GM18873 (cell line): ENCODE measurements around the gene PRMT3.
"Not testable (repeated sequence)": the region's sequence is repeated elsewhere in the genome, so short reads cannot be mapped to it uniquely, and the experiment has no call there.

ENCODE experiments used
- ATAC-seq: cut with Tn5 transposase; IDR thresholded peaks from one replicate; pipeline ENCODE4 v1.9.1; 2021; ENCODE audit warnings: mild to moderate bottlenecking, moderate library complexity, moderate number of reproducible peaks; ENCODE audit not compliant: unreplicated experiment, low FRiP score

PRMT3 gene

GRCh38 chr11:20373568-20374209 is 13.8 kb upstream of the PRMT3 start:
- no peak for ATAC-seq

GRCh38 chr11:20374741-20375300 is 12.7 kb upstream of the PRMT3 start:
- no peak for ATAC-seq

GRCh38 chr11:20376162-20376730 is 11.3 kb upstream of the PRMT3 start:
- no peak for ATAC-seq

DNA sequence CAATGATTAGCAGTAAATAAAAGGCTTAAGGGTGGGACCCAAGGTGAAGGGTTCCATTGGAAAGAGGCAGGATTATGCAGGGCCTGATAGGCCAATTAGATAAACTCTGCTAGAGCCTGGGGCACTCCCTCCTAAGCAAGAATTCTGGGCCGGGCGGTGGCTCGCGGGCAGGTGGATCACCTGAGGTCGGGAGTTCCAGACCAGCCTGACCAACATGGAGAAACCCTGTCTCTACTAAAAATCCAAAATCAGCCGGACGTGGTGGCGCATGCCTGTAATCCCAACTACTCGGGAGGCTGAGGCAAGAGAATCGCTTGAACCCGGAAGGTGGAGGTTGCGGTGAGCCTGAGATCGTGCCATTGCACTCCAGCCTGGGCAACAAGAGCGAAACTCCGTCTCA is 1.5 kb upstream of the PRMT3 start:
- not testable (repeated sequence) for ATAC-seq

- ATAC-seq, result peak; percentile 17
Measured at GRCh38 chr11:20388096-20389055, 860 bp downstream of the PRMT3 start.

DNA sequence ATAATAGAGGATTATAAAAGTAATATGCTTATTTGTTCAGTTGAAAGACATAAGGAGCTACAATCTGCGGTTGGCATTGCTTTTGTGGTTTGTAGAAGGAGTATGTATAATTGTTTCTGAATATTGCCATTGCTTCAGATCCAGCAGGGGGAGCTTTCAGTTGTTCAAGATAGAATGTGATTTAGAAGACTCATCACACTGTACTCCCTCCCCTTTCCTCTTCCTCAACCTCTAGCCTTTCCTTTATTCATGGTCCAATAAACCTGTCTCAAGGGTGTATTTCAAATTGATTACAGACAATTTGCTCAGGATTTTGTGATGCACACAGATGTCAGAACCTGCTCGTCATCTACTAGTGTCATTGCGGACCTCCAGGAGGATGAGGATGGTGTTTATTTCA is 9.8 kb downstream of the PRMT3 start:
- ATAC-seq, result peak; percentile 73

GRCh38 chr11:20399498-20399897 is 12.0 kb downstream of the PRMT3 start:
- ATAC-seq, result no peak

DNA sequence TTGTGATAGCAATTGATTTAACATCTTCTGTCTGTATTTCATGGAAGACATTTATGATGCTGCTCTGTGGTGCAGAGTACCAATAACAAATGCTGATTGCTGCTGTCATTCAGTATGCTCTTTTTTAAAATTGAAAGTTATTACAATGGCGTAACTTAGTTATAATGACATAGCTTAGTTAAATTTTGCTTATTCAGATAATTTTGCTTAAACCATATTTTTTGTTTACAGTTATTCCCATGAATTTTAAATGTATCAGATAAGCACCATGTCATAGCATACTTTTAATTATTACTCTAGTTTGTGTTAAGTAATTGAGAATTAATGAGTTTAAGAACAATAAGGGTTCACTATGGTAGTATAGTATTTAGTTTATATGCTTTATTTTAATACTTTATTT is 15.5 kb downstream of the PRMT3 start:
- ATAC-seq, result no peak

DNA sequence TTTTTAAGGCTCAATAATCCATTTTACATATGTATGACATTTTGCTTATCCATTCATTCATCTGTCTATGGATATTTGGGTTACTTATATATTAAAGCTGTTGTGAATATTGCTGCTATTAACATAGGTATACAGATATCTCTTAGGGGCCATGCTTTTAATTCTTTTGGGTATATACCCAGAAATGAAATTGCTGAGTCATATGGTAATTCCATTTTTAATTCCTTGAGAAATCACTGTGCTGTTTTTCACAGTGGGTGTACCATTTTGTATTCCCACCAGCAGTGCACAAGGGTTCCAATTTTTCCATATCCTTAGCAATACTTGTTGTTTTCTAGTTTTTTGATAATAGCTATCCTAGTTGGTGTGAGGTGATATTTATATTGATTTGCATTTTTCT is 19.0 kb downstream of the PRMT3 start:
- ATAC-seq, result no peak

DNA sequence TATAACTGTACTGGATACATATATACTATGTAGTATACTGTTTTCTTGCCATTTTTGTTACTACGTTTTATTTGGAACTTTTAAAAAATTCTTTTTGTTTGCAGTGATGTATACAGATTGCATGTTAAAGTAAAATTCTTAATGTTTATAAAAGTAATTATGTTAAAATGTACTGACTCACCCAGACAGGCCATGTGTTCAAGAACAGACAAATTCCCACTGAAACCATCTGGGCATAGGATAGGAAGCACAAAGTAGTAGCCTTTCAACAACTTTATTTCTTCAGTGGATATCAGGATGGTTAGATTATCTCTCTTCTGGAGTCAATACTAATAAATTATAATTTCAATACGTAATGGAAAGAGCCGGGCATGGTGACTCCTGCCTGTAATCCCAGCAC is 19.8 kb downstream of the PRMT3 start:
- ATAC-seq, result no peak

DNA sequence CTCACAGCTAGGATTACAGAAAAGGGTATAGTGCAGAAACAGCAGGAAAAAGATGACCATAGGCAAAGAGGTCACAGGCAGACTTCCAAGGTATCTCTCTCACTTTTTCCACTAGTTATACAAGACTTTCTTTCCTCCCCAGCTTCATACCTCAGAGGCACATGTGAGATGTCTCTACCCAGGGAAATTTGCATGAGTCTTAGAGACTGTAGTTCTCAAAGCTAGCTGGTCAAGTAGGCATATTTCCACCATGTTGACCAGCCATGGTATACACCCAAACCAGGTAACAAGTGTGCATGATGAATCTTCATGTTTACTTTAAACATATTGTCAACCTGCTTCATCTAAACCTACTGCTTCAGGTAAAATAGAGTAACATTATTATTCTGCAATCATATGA is 27.9 kb downstream of the PRMT3 start:
- no peak for ATAC-seq

GRCh38 chr11:20417771-20418170 is 30.3 kb downstream of the PRMT3 start:
- ATAC-seq, result no peak

GRCh38 chr11:20421946-20422345 is 34.4 kb downstream of the PRMT3 start:
- no peak for ATAC-seq

DNA sequence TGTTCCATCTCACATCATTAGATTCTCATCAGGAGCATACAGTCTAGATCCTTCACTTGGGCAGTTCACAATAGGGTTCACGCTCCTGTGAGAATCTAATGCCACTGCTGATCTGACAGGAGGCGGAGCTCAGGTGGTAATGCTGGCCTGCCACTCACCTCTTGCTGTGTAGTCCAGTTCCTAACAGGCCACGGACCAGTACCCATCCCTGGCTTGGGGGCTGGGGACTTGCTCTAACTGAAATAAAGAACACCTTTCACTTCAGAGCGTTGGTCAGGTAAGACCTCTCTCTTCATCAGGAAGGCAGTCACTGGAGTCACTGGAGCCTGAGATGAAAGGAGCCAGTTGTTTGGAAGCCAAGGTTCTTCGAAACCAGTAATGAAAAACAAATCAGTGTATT is 41.7 kb downstream of the PRMT3 start:
- ATAC-seq, result no peak

GRCh38 chr11:20438637-20439036 is 51.1 kb downstream of the PRMT3 start:
- no peak for ATAC-seq

- no peak for ATAC-seq
Measured at GRCh38 chr11:20443596-20443995, 56.1 kb downstream of the PRMT3 start.

DNA sequence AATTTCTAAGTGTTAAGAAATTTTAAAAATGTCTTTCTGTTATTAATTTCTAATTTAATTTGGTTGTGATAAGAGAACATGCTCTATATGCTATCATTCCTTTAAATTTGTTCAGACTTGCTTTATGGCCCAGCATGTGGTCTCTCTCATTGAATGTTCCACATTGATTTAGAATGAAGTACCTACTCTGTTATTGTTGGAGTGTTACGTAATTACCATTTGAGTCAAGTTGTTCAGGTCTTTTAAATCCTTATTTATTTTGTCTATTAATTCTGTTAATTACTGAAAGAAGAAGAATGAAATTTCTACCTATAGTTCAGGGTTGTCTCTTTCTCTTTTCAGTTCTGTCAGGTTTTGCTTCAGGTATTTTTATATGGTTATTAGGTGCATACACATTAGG is 57.0 kb downstream of the PRMT3 start:
- ATAC-seq, result no peak

GRCh38 chr11:20448834-20449233 is 61.3 kb downstream of the PRMT3 start:
- ATAC-seq, result no peak

DNA sequence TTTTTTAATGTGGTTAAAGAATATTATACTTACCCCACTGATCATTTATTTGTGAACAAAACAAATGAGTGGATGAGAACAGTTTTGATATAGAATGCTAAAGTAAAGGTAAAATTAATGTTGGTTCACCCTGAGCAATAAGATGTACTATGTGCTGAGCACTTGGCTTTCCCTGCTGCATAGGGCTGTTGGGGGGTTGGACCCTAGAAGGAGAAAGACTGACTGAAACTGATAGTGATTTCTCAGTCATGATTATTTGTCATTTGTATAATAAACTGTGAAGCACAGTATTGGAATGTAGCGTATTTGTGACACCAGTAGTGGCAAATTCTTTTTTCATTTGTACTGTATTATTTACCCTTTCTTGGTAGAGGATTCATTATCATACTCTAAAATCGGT is 63.3 kb downstream of the PRMT3 start:
- ATAC-seq, result no peak

- ATAC-seq, result no peak
Measured at GRCh38 chr11:20451568-20451967, 64.1 kb downstream of the PRMT3 start.

DNA sequence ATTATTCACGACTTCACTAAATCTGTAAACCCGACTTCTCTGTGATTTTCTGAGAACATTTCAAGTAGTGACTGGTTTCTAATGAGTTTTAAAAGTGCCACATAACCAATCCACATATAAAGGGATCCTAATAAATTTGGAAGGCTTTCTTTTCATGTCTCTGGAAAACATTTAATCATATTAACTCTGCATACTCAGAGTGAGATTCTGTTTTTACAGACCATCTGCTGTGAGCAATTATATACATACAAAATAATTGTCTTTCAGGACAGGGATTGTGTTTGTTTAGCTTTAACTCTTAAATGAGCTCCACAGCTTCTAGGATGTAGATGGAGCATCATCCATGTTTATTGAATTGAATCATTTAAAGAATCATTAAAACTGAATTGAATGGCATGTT is 65.1 kb downstream of the PRMT3 start:
- ATAC-seq, result no peak
